Liver (tissue), 9 donors: ENCODE measurements around the gene FLVCR2. TPM values are rescaled to one million over a fixed set of nuclear protein-coding genes. Genes with fewer than 3 reads are reported as not detected.
A peak's percentile ranks its signal among the peaks of the same experiment; 100 is the strongest.

Experiments
- DNase-seq: peaks from one replicate; pipeline ENCODE4 v3.0.0-alpha.2; 2017; ENCODE audit warnings: low spot score
- H3K27ac ChIP-seq, 2 donors: one replicate each; pipeline ENCODE4 v1.7.0; 2013; ENCODE audit warnings: inconsistent platforms in 2 of 2, low read length in 2 of 2, control low read depth in 1 of 2, low read depth in 1 of 2, mild to moderate bottlenecking in 1 of 2
- H3K27me3 ChIP-seq, 4 donors: one replicate each; pipeline versions ENCODE4 v1.6.1 to v1.7.0; 2013; ENCODE audit warnings: low read length in 3 of 4, inconsistent platforms in 1 of 4, mild to moderate bottlenecking in 1 of 4, moderate library complexity in 1 of 4; ENCODE audit not compliant: control insufficient read depth in 4 of 4, insufficient read depth in 4 of 4
- H3K36me3 ChIP-seq, 4 donors: one replicate each; pipeline versions ENCODE4 v1.6.1 to v1.7.0; 2013; ENCODE audit warnings: low read length in 3 of 4, mild to moderate bottlenecking in 3 of 4, low read depth in 1 of 4, moderate library complexity in 1 of 4; ENCODE audit not compliant: control insufficient read depth in 4 of 4, insufficient read depth in 3 of 4
- H3K4me1 ChIP-seq, 4 donors: one replicate each; pipeline versions ENCODE4 v1.6.1 to v1.7.0; 2013; ENCODE audit warnings: low read length in 3 of 4, mild to moderate bottlenecking in 3 of 4, moderate library complexity in 1 of 4; ENCODE audit not compliant: control insufficient read depth in 4 of 4, insufficient read depth in 4 of 4
- H3K4me3 ChIP-seq, 3 donors: one replicate each; pipeline versions ENCODE4 v1.6.1 to v1.7.0; 2013; ENCODE audit warnings: low read length in 3 of 3, control low read depth in 1 of 3, low read depth in 1 of 3, mild to moderate bottlenecking in 1 of 3
- H3K9ac ChIP-seq, 2 donors: one replicate each; pipeline ENCODE4 v1.7.0; 2013; ENCODE audit warnings: low read length in 2 of 2, mild to moderate bottlenecking in 2 of 2, moderate library complexity in 2 of 2, control low read depth in 1 of 2, low read depth in 1 of 2
- H3K9me3 ChIP-seq, 4 donors: one replicate each; pipeline versions ENCODE4 v1.6.1 to v1.7.0; 2013; ENCODE audit warnings: low read length in 3 of 4; ENCODE audit not compliant: control insufficient read depth in 4 of 4
- CTCF ChIP-seq: fragments of 150-350 bp; IDR thresholded peaks from 2 replicates; pipeline ENCODE4 v1.5.1; 2017; ENCODE audit warnings: improper control_type of control experiment, low read depth, low read length; ENCODE audit not compliant: missing input control
- EGR1 ChIP-seq, 2 donors: IDR thresholded peaks; 2 replicates each; pipeline ENCODE4 v1.6.1; 2016 to 2018; ENCODE audit warnings: antibody characterized with exemption in 2 of 2, low read depth in 2 of 2
- FOXA2 ChIP-seq: IDR thresholded peaks from 2 replicates; pipeline ENCODE4 v1.6.1; 2016; ENCODE audit warnings: antibody characterized with exemption
- GABPA ChIP-seq, 2 donors: IDR thresholded peaks in 1 of 2; conservative IDR thresholded peaks in 1 of 2; 2 replicates each; pipeline ENCODE4 v1.6.1; 2016; ENCODE audit warnings: antibody characterized with exemption in 2 of 2, mild to moderate bottlenecking in 1 of 2, moderate library complexity in 1 of 2
- HNF4A ChIP-seq, 2 donors: conservative IDR thresholded peaks; 2 replicates each; pipeline ENCODE4 v1.6.1; 2016; ENCODE audit warnings: antibody characterized with exemption in 2 of 2, mild to moderate bottlenecking in 2 of 2
- HNF4G ChIP-seq: IDR thresholded peaks from 2 replicates; pipeline ENCODE4 v1.6.1; 2016; ENCODE audit warnings: antibody characterized with exemption
- JUND ChIP-seq, 2 donors: IDR thresholded peaks; 2 replicates each; pipeline ENCODE4 v1.6.1; 2016; ENCODE audit warnings: antibody characterized with exemption in 2 of 2
- NR2F2 ChIP-seq: IDR thresholded peaks from 2 replicates; pipeline ENCODE4 v1.6.1; 2016; ENCODE audit warnings: antibody characterized with exemption
- RAD21 ChIP-seq, 2 donors: IDR thresholded peaks; 2 replicates each; pipeline ENCODE4 v1.6.1; 2016; ENCODE audit warnings: antibody characterized with exemption in 2 of 2, mild to moderate bottlenecking in 2 of 2
- RXRA ChIP-seq, 2 donors: IDR thresholded peaks; 2 replicates each; pipeline ENCODE4 v1.6.1; 2017 to 2018; ENCODE audit warnings: antibody characterized with exemption in 2 of 2, mild to moderate bottlenecking in 1 of 2
- SP1 ChIP-seq: IDR thresholded peaks from 2 replicates; pipeline ENCODE4 v1.6.1; 2018; ENCODE audit warnings: antibody characterized with exemption, mild to moderate bottlenecking
- TAF1 ChIP-seq: conservative IDR thresholded peaks from 2 replicates; pipeline ENCODE4 v1.6.1; 2016; ENCODE audit warnings: antibody characterized with exemption, mild to moderate bottlenecking
- YY1 ChIP-seq: IDR thresholded peaks from 2 replicates; pipeline ENCODE4 v1.6.1; 2016; ENCODE audit warnings: antibody characterized with exemption, mild to moderate bottlenecking
- WGBS: extraction: QIAGEN DNeasy Blood & Tissue Kit; methylation state at CpG from one replicate; pipeline ENCODE4 v1.1.7; 2013; 5-methylcytosine and 5-hydroxymethylcytosine counted together
- polyA plus RNA-seq, 2 donors: library from polyadenylated mRNA; stranded (reverse) in 1 of 2; unstranded in 1 of 2; fragments of 200-250 nt in 1 of 2; fragments of >200 nt in 1 of 2; fragmentation: Nextera tagmentation in 1 of 2; extraction: Ambion mirVana in 1 of 2; gene quantifications; one replicate each; pipeline versions ENCODE4 v1.2.1 to v1.2.3, GENCODE V29; 2013 to 2015
- total RNA-seq, 2 donors: library from RNA; depleted of rRNA; stranded (reverse); fragments of >200 nt; gene quantifications; one replicate each; pipeline ENCODE4 v1.2.3, GENCODE V29; 2014
- TF ChIP-seq, protein P1 (sequence below): IDR thresholded peaks from 2 replicates; pipeline ENCODE4 v1.6.1; 2016; ENCODE audit warnings: antibody characterized with exemption
- TF ChIP-seq, protein P2 (sequence below): IDR thresholded peaks from 2 replicates; pipeline ENCODE4 v1.6.1; 2016; ENCODE audit warnings: antibody characterized with exemption
- TF ChIP-seq, protein P3 (sequence below): IDR thresholded peaks from 2 replicates; pipeline ENCODE4 v1.6.1; 2016; ENCODE audit warnings: antibody characterized with exemption, mild to moderate bottlenecking
- TF ChIP-seq, protein P4 (sequence below): IDR thresholded peaks from 2 replicates; pipeline ENCODE4 v1.6.1; 2016; ENCODE audit warnings: antibody characterized with exemption
- donor health status: healthy.
- donor health status: healthy.
- donor health status: healthy.
- donor health status: healthy.
- donor health status: healthy.

The FLVCR2 gene
- total and polyA plus RNA-seq, 4 donors, result 8.7 to 13.1 (median 11.3) TPM

GRCh38 chr14:75626396-75626795 lies 48.0 kb downstream of the FLVCR2 start:
- Histone ChIP-seq H3K4me1 (peaks cover 10 to 26% (median 22%) of the 10 kb centered on the region in 4 donors), H3K9ac (no peak overlapping the region), H3K4me3 (no peak overlapping the region), H3K27ac (peak overlapping the region; percentile 43 to 78), H3K27me3 (no peaks in the 10 kb centered on the region), H3K36me3 (no peaks in the 10 kb centered on the region), H3K9me3 (no peaks in the 10 kb centered on the region)
- 85% methylated on average over 3 of the region's 3 CpGs for WGBS
- no peak for TF ChIP-seq JUND (IDR thresholded peaks at IDR 0.05)
- TF ChIP-seq FOXA2, result no peak
- TF ChIP-seq TAF1, result no peak
- TF ChIP-seq HNF4G, result no peak
- TF ChIP-seq, protein P1, sequence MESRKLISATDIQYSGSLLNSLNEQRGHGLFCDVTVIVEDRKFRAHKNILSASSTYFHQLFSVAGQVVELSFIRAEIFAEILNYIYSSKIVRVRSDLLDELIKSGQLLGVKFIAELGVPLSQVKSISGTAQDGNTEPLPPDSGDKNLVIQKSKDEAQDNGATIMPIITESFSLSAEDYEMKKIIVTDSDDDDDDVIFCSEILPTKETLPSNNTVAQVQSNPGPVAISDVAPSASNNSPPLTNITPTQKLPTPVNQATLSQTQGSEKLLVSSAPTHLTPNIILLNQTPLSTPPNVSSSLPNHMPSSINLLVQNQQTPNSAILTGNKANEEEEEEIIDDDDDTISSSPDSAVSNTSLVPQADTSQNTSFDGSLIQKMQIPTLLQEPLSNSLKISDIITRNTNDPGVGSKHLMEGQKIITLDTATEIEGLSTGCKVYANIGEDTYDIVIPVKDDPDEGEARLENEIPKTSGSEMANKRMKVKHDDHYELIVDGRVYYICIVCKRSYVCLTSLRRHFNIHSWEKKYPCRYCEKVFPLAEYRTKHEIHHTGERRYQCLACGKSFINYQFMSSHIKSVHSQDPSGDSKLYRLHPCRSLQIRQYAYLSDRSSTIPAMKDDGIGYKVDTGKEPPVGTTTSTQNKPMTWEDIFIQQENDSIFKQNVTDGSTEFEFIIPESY, result no peak
- TF ChIP-seq RXRA (IDR thresholded peaks at IDR 0.05), result no peak
- TF ChIP-seq, protein P2, sequence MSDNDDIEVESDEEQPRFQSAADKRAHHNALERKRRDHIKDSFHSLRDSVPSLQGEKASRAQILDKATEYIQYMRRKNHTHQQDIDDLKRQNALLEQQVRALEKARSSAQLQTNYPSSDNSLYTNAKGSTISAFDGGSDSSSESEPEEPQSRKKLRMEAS, result no peak
- TF ChIP-seq GABPA (IDR thresholded peaks at IDR 0.05 in 1 of 2, conservative IDR thresholded peaks at IDR 0.05 in 1 of 2), result no peak
- DNase-seq, result no peak

DNA sequence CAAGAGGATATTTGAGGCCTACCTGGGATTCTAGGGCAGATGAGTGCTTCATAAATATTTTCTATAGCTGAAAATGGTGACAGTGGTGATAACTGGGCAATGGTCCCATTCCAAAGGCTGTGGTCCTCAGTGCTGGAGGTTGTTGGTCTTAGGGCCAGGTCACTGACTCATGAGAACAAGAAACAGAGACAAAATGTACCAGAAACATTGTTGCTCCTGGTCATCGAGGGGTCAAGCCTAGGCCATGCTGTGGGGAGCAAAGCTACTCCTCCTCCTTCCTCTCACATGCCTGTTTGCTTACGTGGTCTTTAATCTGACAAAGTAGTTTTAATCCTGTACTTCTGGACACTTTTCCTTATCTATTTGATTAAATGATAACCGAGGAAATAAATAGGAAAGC lies 48.4 kb downstream of the FLVCR2 start:
- DNase-seq, result no peak
- Histone ChIP-seq H3K4me1 (peaks cover 10 to 24% (median 19%) of the 10 kb centered on the region in 4 donors), H3K27ac (peak overlapping the region; percentile 43 to 78), H3K27me3 (no peaks in the 10 kb centered on the region), H3K4me3 (no peak overlapping the region), H3K9ac (no peak overlapping the region), H3K9me3 (no peaks in the 10 kb centered on the region), H3K36me3 (no peaks in the 10 kb centered on the region)
- 49% methylated on average over 3 of the region's 3 CpGs for WGBS
- TF ChIP-seq HNF4G (peak; percentile 63), NR2F2 (peak; percentile 95), RXRA (IDR thresholded peaks at IDR 0.05) (peak; percentile 97 to 99), TAF1 (no peak), JUND (IDR thresholded peaks at IDR 0.05) (peak; percentile 57 to 84), HNF4A (conservative IDR thresholded peaks at IDR 0.05) (peak; percentile 65 to 74), EGR1 (IDR thresholded peaks at IDR 0.05; ENCODE audit: low read depth in 2 of 2) (no peak), GABPA (IDR thresholded peaks at IDR 0.05 in 1 of 2, conservative IDR thresholded peaks at IDR 0.05 in 1 of 2) (peak in 1 of 2 donors; percentile 15), RAD21 (IDR thresholded peaks at IDR 0.05) (peak in 1 of 2 donors; percentile 44), FOXA2 (no peak), CTCF (no peak), SP1 (peak; percentile 94), YY1 (no peak)
- TF ChIP-seq, protein P1, result peak; percentile 29
- TF ChIP-seq, protein P2, result peak; percentile 32
- TF ChIP-seq, protein P3, sequence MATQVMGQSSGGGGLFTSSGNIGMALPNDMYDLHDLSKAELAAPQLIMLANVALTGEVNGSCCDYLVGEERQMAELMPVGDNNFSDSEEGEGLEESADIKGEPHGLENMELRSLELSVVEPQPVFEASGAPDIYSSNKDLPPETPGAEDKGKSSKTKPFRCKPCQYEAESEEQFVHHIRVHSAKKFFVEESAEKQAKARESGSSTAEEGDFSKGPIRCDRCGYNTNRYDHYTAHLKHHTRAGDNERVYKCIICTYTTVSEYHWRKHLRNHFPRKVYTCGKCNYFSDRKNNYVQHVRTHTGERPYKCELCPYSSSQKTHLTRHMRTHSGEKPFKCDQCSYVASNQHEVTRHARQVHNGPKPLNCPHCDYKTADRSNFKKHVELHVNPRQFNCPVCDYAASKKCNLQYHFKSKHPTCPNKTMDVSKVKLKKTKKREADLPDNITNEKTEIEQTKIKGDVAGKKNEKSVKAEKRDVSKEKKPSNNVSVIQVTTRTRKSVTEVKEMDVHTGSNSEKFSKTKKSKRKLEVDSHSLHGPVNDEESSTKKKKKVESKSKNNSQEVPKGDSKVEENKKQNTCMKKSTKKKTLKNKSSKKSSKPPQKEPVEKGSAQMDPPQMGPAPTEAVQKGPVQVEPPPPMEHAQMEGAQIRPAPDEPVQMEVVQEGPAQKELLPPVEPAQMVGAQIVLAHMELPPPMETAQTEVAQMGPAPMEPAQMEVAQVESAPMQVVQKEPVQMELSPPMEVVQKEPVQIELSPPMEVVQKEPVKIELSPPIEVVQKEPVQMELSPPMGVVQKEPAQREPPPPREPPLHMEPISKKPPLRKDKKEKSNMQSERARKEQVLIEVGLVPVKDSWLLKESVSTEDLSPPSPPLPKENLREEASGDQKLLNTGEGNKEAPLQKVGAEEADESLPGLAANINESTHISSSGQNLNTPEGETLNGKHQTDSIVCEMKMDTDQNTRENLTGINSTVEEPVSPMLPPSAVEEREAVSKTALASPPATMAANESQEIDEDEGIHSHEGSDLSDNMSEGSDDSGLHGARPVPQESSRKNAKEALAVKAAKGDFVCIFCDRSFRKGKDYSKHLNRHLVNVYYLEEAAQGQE, result no peak
- TF ChIP-seq, protein P4, sequence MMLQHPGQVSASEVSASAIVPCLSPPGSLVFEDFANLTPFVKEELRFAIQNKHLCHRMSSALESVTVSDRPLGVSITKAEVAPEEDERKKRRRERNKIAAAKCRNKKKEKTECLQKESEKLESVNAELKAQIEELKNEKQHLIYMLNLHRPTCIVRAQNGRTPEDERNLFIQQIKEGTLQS, result peak; percentile 57
